Putamen (tissue), 1 donor: ENCODE measurements around the gene GHR.
A peak's percentile ranks its signal among the peaks of the same experiment; 100 is the strongest.

Experiments
- DNase-seq: peaks from one replicate; pipeline ENCODE4 v3.0.0-alpha.2; 2016; ENCODE audit warnings: low spot score

Gene GHR

GRCh38 chr5:42423285-42424165 is at the start of gene GHR:
GHR (plus strand) TSS chr5:42423439; CDS start chr5:42565875, 142,436 bp downstream.
- DNase-seq: peak; percentile 82

GRCh38 chr5:42374679-42375273 is 48.5 kb upstream of the GHR start:
- no peak for DNase-seq

- DNase-seq: no peak
These were observed 45.7 kb upstream of the GHR start for GRCh38 chr5:42377496-42377895.

GRCh38 chr5:42381973-42382372 is 41.3 kb upstream of the GHR start:
- DNase-seq: no peak

GRCh38 chr5:42387563-42387962 is 35.7 kb upstream of the GHR start:
- DNase-seq: no peak

- DNase-seq: no peak
These were observed 33.1 kb upstream of the GHR start for GRCh38 chr5:42390115-42390514.

- no peak for DNase-seq
These were observed 30.3 kb upstream of the GHR start for GRCh38 chr5:42392917-42393316.

GRCh38 chr5:42396111-42396510 is 27.1 kb upstream of the GHR start:
- DNase-seq: no peak

- no peak for DNase-seq
These were observed 26.0 kb upstream of the GHR start for GRCh38 chr5:42397267-42397666.

- DNase-seq: no peak
These were observed 23.5 kb upstream of the GHR start for GRCh38 chr5:42399702-42400101.

- DNase-seq: no peak
These were observed 22.8 kb upstream of the GHR start for GRCh38 chr5:42400474-42400873.

GRCh38 chr5:42403236-42403635 is 20.0 kb upstream of the GHR start:
- DNase-seq: no peak

GRCh38 chr5:42404366-42404765 is 18.9 kb upstream of the GHR start:
- DNase-seq: no peak

- no peak for DNase-seq
These were observed 3.9 kb upstream of the GHR start for GRCh38 chr5:42419294-42419693.

- DNase-seq: no peak
These were observed 471 bp upstream of the GHR start for GRCh38 chr5:42422656-42423280.

- DNase-seq: no peak
These were observed 2.8 kb downstream of the GHR start for GRCh38 chr5:42426016-42426415.

GRCh38 chr5:42429694-42430093 is 6.5 kb downstream of the GHR start:
- no peak for DNase-seq

- no peak for DNase-seq
These were observed 10.9 kb downstream of the GHR start for GRCh38 chr5:42434047-42434724.

- DNase-seq: no peak
These were observed 12.8 kb downstream of the GHR start for GRCh38 chr5:42436051-42436450.

GRCh38 chr5:42454216-42454995 is 31.2 kb downstream of the GHR start:
- no peak for DNase-seq

- no peak for DNase-seq
These were observed 37.8 kb downstream of the GHR start for GRCh38 chr5:42461033-42461432.

GRCh38 chr5:42461507-42461906 is 38.3 kb downstream of the GHR start:
- DNase-seq: no peak
